ENCODE results near the gene MAGEF1. TPM values are rescaled to one million over a fixed set of nuclear protein-coding genes. Genes with fewer than 3 reads are reported as not detected.

MAGEF1 gene
- total and polyA plus RNA-seq, 9 donors = 28.3 to 48.7 (median 39.7) TPM

DNA sequence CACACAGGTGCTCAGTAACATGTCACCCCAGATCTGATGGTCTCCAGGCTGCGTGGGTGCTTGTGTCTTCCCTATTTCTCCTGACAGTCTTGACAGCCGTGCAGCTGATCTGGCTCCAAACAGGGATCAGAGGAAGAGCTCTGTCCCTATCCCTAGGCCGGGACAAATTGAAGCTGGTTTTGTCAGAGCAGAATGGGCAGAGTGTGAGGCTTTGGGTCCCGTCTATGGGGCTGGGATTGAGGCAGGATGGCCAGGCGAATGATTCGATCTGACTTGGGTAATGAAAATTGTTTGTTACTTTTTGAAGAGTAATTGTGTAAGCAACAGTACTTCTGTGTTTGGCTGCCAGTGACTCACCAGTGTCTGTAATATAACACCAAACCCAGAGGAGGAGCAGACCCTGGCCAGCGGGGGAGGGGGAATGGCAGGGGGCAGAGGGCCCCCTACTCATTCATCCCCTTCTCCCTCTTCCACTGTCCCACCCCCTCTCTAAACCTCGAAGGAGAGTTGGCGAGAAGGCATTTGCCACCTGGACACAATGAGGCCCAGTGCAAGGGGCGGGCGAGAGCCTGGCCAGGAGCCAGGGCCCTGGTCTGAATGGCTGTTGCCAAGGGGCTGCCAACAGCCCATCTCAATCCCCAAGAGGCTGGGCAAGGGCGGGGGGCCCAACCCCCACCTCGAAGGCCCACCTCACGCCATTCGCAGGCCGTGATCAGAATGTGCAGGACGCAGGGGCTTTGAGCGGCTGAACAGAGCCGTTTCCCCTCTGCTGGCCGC is 4.9 kb upstream of the MAGEF1 start:
- no peaks in the 10 kb centered on the region for H3K9me3 ChIP-seq
- H3K27me3 ChIP-seq = no peaks in the 10 kb centered on the region
- peak overlapping the region; percentile 64 for H3K27ac ChIP-seq
- peak; percentile 58 to 74 (median 64) for DNase-seq
- H3K4me3 ChIP-seq = no peak overlapping the region
- H3K36me3 ChIP-seq = no peaks in the 10 kb centered on the region
- TF ChIP-seq EP300 (IDR thresholded peaks at IDR 0.05) = no peak
- peak; percentile 7 for TF ChIP-seq POLR2A (IDR thresholded peaks at IDR 0.05)
- H3K4me1 ChIP-seq (ENCODE audit: insufficient read depth) = peaks cover 9% of the 10 kb centered on the region
- 18 to 30% (median 18%) methylated on average over 20 of the region's 20 CpGs for WGBS, 3 donors
- intact Hi-C loops (cut with DNase I) = loop anchor here in 3 of 4 donors (5.0 to 10.0 kb wide), 3 partner anchors 48 to 140 kb away; no protein-coding TSS in a partner anchor

DNA sequence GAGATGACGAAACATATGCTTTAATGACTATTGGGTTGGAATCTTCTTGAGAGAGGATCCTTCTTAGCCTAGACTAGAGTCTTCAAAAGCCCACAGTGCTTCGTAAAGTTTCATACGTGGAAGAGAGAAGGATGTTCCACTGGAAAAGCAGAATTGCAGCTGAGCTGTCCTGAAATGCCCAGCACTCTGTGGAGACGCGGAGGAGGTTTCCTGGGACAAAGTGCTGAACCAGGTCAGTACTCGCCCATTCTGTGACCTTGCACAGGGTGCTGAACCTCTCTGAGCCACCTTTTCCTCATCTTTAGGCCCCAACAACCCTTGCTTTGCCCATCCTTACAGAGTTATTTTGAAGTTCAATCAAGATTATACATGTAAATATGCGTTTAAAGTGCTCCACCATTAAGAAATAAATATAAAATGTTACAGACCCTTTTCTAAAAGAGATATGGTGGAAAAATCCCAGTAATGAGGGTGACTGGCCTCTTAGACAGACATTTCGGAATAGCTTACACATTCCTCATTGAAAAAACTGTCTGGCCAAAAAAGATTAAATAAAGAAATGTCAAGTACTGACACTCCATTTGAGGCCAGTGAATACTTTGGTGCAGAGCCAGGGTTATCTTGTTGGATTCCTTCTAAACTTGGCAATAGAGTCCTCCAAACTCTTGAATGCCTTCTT is 4.2 kb upstream of the MAGEF1 start:
- no peak for DNase-seq

DNA sequence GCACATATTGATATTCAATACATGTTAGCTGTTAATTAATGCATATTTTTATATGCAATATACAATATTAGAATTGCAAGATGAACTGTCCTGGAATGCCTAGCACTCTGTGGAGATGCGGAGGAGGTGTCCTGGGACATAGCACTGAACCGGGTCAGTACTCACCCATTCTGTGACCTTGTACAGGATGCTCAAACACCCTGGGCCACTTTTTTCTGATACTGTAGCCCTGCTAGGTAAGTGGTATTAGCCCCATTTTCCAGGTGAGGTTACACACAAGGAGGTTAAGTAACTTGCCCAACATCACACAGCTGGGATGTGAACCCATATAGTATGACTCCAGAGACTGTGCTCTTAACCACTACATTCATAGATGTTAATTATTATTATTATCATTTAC is 1.7 kb upstream of the MAGEF1 start:
- no peak overlapping the region for H3K27ac ChIP-seq

More for the DNA sequence above, 4.2 kb upstream of the MAGEF1 start:
- H3K4me3 ChIP-seq = no peak overlapping the region
- H3K27me3 ChIP-seq = no peaks in the 10 kb centered on the region
- intact Hi-C loops (cut with DNase I) = loop anchor here in 3 of 4 donors (5.0 to 10.0 kb wide), 3 partner anchors 49 to 139 kb away; no protein-coding TSS in a partner anchor
- peaks cover 9% of the 10 kb centered on the region for H3K4me1 ChIP-seq (ENCODE audit: insufficient read depth)
- no peaks in the 10 kb centered on the region for H3K9me3 ChIP-seq
- H3K36me3 ChIP-seq = no peaks in the 10 kb centered on the region
- peak overlapping the region in 1 of 2 donors; percentile 64 for H3K27ac ChIP-seq
- 26 to 41% (median 37%) methylated on average over 8 of the region's 8 CpGs for WGBS, 3 donors
- TF ChIP-seq EP300 (IDR thresholded peaks at IDR 0.05) (no peak), POLR2A (IDR thresholded peaks at IDR 0.05) (no peak)
- TF ChIP-seq, protein P1, sequence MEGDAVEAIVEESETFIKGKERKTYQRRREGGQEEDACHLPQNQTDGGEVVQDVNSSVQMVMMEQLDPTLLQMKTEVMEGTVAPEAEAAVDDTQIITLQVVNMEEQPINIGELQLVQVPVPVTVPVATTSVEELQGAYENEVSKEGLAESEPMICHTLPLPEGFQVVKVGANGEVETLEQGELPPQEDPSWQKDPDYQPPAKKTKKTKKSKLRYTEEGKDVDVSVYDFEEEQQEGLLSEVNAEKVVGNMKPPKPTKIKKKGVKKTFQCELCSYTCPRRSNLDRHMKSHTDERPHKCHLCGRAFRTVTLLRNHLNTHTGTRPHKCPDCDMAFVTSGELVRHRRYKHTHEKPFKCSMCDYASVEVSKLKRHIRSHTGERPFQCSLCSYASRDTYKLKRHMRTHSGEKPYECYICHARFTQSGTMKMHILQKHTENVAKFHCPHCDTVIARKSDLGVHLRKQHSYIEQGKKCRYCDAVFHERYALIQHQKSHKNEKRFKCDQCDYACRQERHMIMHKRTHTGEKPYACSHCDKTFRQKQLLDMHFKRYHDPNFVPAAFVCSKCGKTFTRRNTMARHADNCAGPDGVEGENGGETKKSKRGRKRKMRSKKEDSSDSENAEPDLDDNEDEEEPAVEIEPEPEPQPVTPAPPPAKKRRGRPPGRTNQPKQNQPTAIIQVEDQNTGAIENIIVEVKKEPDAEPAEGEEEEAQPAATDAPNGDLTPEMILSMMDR (IDR thresholded peaks at IDR 0.05) = no peak

DNA sequence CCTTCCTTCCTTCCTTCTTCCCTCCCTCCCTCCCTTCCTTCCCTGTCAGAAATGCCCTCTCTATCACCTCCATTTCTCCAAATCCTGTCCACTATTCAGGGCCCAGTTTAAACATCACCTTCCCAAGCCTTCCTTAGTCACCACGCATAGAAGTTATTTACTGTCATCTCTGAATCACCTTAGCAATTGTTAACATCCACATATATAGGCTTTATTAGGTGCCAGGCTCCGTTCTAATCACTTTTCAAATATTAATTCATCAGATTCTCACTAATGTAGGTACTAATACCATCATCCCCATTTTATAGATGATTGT is 1.1 kb upstream of the MAGEF1 start:
- Histone ChIP-seq H3K9me3 (no peaks in the 10 kb centered on the region), H3K4me1 (ENCODE audit: insufficient read depth) (peaks cover 15% of the 10 kb centered on the region), H3K36me3 (no peaks in the 10 kb centered on the region), H3K27me3 (no peaks in the 10 kb centered on the region), H3K27ac (no peak overlapping the region), H3K4me3 (no peak overlapping the region)
- no peak for DNase-seq
- TF ChIP-seq POLR2A (IDR thresholded peaks at IDR 0.05) (no peak), EP300 (IDR thresholded peaks at IDR 0.05) (no peak)
- TF ChIP-seq, protein P1 (IDR thresholded peaks at IDR 0.05) = no peak
- intact Hi-C loops (cut with DNase I) = loop anchor here in 2 of 4 donors (5.0 to 10.0 kb wide), 3 partner anchors 52 to 146 kb away; no protein-coding TSS in a partner anchor
- 81 to 86% (median 84%) methylated on average over 2 of the region's 2 CpGs for WGBS, 3 donors

More for the DNA sequence above, 1.7 kb upstream of the MAGEF1 start:
- TF ChIP-seq, protein P1 (IDR thresholded peaks at IDR 0.05) = no peak
- TF ChIP-seq POLR2A (IDR thresholded peaks at IDR 0.05) (no peak), EP300 (IDR thresholded peaks at IDR 0.05) (no peak)
- 58 to 78% (median 72%) methylated on average over 2 of the region's 2 CpGs for WGBS, 3 donors
- DNase-seq = no peak
- Histone ChIP-seq H3K4me1 (ENCODE audit: insufficient read depth) (peaks cover 15% of the 10 kb centered on the region), H3K36me3 (no peaks in the 10 kb centered on the region), H3K27me3 (no peaks in the 10 kb centered on the region), H3K9me3 (no peaks in the 10 kb centered on the region), H3K4me3 (no peak overlapping the region)
- intact Hi-C loops (cut with DNase I) = loop anchor here in 2 of 4 donors (5.0 to 10.0 kb wide), 3 partner anchors 51 to 146 kb away; no protein-coding TSS in a partner anchor
